ENCODE results near the gene PCGF2. TPM values are rescaled to one million over a fixed set of nuclear protein-coding genes. Genes with fewer than 3 reads are reported as not detected.

The PCGF2 gene
- polyA plus RNA-seq, 1 donor = 27.7 TPM

- Histone ChIP-seq H3K27ac (ENCODE audit: low read length) (no peak overlapping the region), H3K9me3 (ENCODE audit: control insufficient read depth, low read depth, low read length) (no peaks in the 10 kb centered on the region), H3K4me1 (ENCODE audit: control insufficient read depth, insufficient read depth, low read length) (peaks cover 15% of the 10 kb centered on the region), H3K36me3 (ENCODE audit: control insufficient read depth, insufficient read depth, low read length) (peaks cover 88% of the 10 kb centered on the region), H3K4me3 (ENCODE audit: low read length) (no peak overlapping the region), H3K27me3 (ENCODE audit: control insufficient read depth, insufficient read depth, low read length) (no peaks in the 10 kb centered on the region)
- no CpG with 5 or more reads among the region's 12 CpGs for WGBS (ENCODE audit: insufficient coverage, low lambda C conversion rate)
- DNase-seq = no peak
Observed at GRCh38 chr17:38717139-38717745, 30.9 kb downstream of the PCGF2 start.

DNA sequence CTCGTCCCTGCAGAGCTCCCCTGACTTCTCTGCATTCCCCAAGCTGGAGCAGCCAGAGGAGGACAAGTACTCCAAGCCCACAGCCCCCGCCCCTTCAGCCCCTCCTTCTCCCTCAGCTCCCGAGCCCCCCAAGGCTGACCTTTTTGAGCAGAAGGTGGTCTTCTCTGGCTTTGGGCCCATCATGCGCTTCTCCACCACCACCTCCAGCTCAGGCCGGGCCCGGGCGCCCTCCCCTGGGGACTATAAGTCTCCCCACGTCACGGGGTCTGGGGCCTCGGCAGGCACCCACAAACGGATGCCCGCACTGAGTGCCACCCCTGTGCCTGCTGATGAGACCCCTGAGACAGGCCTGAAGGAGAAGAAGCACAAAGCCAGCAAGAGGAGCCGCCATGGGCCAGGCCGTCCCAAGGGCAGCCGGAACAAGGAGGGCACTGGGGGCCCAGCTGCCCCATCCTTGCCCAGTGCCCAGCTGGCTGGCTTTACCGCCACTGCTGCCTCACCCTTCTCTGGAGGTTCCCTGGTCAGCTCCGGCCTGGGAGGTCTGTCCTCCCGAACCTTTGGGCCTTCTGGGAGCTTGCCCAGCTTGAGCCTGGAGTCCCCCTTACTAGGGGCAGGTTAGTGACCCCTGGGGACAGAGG is 31.6 kb downstream of the PCGF2 start:
- Histone ChIP-seq H3K4me3 (ENCODE audit: low read length) (no peak overlapping the region), H3K9me3 (ENCODE audit: control insufficient read depth, low read depth, low read length) (no peaks in the 10 kb centered on the region), H3K4me1 (ENCODE audit: control insufficient read depth, insufficient read depth, low read length) (peaks cover 15% of the 10 kb centered on the region), H3K27me3 (ENCODE audit: control insufficient read depth, insufficient read depth, low read length) (no peaks in the 10 kb centered on the region), H3K27ac (ENCODE audit: low read length) (no peak overlapping the region), H3K36me3 (ENCODE audit: control insufficient read depth, insufficient read depth, low read length) (peaks cover 90% of the 10 kb centered on the region)
- no peak for DNase-seq
- WGBS (ENCODE audit: insufficient coverage, low lambda C conversion rate) = no CpG with 5 or more reads among the region's 18 CpGs

GRCh38 chr17:38715216-38715943 is 32.8 kb downstream of the PCGF2 start:
- no peaks in the 10 kb centered on the region for H3K9me3 ChIP-seq (ENCODE audit: control insufficient read depth, low read depth, low read length)
- H3K4me1 ChIP-seq (ENCODE audit: control insufficient read depth, insufficient read depth, low read length) = peaks cover 15% of the 10 kb centered on the region
- no peaks in the 10 kb centered on the region for H3K27me3 ChIP-seq (ENCODE audit: control insufficient read depth, insufficient read depth, low read length)
- H3K36me3 ChIP-seq (ENCODE audit: control insufficient read depth, insufficient read depth, low read length) = peaks cover 88% of the 10 kb centered on the region
- no peak overlapping the region for H3K27ac ChIP-seq (ENCODE audit: low read length)
- H3K4me3 ChIP-seq (ENCODE audit: low read length) = no peak overlapping the region
- DNase-seq = no peak
- no CpG with 5 or more reads among the region's 9 CpGs for WGBS (ENCODE audit: insufficient coverage, low lambda C conversion rate)

DNA sequence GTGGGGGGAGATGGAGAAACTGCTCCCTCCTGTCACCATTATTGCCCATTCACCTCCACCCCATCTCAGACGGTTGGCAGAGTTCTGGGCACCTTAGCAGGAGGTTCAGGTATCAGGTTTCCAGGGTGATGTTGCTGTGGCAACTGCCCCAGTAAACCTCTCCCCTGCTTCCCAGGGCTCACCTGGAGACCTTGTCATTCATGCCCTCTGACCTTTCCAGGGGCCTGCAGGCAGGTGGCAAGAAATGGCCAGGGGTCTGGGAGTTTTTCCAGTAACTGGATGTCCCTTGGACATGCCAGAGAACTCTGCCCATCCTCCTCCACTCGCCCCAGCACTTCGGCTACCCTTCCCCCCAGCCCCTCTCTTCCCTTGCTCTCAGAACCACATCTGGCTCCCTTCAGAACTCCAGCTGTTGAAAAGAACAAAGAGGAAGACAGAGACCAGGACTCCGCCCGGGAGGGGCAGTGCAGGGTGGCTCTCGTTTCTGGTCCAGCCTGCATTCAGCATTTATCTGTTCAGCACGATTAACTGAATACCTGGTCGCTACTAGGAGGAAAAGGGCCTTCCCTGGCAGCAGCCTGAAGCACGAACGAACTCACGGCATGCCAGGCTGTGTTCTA is 34.6 kb downstream of the PCGF2 start:
- no peak overlapping the region for H3K27ac ChIP-seq (ENCODE audit: low read length)
- peaks cover 3% of the 10 kb centered on the region for H3K4me1 ChIP-seq (ENCODE audit: control insufficient read depth, insufficient read depth, low read length)
- no peak overlapping the region for H3K4me3 ChIP-seq (ENCODE audit: low read length)
- WGBS (ENCODE audit: insufficient coverage, low lambda C conversion rate) = no CpG with 5 or more reads among the region's 11 CpGs
- no peak for DNase-seq
- peaks cover 92% of the 10 kb centered on the region for H3K36me3 ChIP-seq (ENCODE audit: control insufficient read depth, insufficient read depth, low read length)
- H3K27me3 ChIP-seq (ENCODE audit: control insufficient read depth, insufficient read depth, low read length) = no peaks in the 10 kb centered on the region
- H3K9me3 ChIP-seq (ENCODE audit: control insufficient read depth, low read depth, low read length) = no peaks in the 10 kb centered on the region

- Histone ChIP-seq H3K4me1 (ENCODE audit: control insufficient read depth, insufficient read depth, low read length) (no peaks in the 10 kb centered on the region), H3K4me3 (ENCODE audit: low read length) (no peak overlapping the region), H3K36me3 (ENCODE audit: control insufficient read depth, insufficient read depth, low read length) (peaks cover 91% of the 10 kb centered on the region), H3K27ac (ENCODE audit: low read length) (no peak overlapping the region), H3K27me3 (ENCODE audit: control insufficient read depth, insufficient read depth, low read length) (no peaks in the 10 kb centered on the region), H3K9me3 (ENCODE audit: control insufficient read depth, low read depth, low read length) (no peaks in the 10 kb centered on the region)
- no peak for DNase-seq
- WGBS (ENCODE audit: insufficient coverage, low lambda C conversion rate) = no CpG with 5 or more reads among the region's 10 CpGs
Observed at GRCh38 chr17:38712593-38712992, 35.5 kb downstream of the PCGF2 start.

DNA sequence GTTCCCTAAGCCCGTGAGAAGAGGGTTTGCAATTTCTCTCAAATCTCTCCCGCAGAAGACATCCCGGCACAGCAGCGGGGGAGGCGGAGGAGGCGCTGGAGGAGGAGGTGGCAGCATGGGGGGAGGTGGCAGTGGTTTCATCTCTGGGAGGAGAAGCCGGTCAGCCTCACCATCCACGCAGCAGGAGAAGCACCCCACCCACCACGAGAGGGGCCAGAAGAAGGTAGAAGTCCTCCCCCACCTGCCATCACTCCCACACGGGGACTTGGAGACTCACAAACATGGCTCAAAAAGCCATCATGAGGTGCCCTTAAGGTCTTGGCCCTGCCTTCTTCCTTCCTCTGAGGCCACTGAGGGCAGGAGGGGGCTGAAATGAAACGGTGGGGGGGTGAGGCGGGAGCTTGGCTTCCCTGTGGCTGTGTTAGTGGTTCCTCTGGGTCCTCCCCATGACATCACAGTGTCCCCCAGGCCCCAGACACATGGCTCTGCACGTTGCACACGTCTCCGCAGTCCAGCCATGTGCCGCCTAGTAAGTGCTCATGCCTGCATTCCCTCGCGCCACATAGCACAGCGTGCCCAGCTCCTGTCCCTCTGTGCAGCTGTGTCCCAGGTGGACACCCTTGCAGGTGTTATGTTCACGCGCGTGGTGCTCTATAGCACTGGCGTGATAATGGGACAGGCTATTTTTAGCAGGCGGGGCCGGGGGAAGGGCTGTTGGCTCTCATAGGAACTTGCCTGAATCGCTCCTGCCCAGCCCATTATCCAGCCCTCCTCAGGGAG is 36.2 kb downstream of the PCGF2 start:
- Histone ChIP-seq H3K27me3 (ENCODE audit: control insufficient read depth, insufficient read depth, low read length) (no peaks in the 10 kb centered on the region), H3K4me3 (ENCODE audit: low read length) (no peak overlapping the region), H3K4me1 (ENCODE audit: control insufficient read depth, insufficient read depth, low read length) (no peaks in the 10 kb centered on the region), H3K9me3 (ENCODE audit: control insufficient read depth, low read depth, low read length) (no peaks in the 10 kb centered on the region), H3K36me3 (ENCODE audit: control insufficient read depth, insufficient read depth, low read length) (peaks cover 86% of the 10 kb centered on the region), H3K27ac (ENCODE audit: low read length) (no peak overlapping the region)
- no peak for DNase-seq
- WGBS (ENCODE audit: insufficient coverage, low lambda C conversion rate) = no CpG with 5 or more reads among the region's 26 CpGs

- Histone ChIP-seq H3K4me3 (ENCODE audit: low read length) (no peak overlapping the region), H3K27me3 (ENCODE audit: control insufficient read depth, insufficient read depth, low read length) (no peaks in the 10 kb centered on the region), H3K4me1 (ENCODE audit: control insufficient read depth, insufficient read depth, low read length) (no peaks in the 10 kb centered on the region), H3K27ac (ENCODE audit: low read length) (no peak overlapping the region), H3K9me3 (ENCODE audit: control insufficient read depth, low read depth, low read length) (no peaks in the 10 kb centered on the region), H3K36me3 (ENCODE audit: control insufficient read depth, insufficient read depth, low read length) (peaks cover 76% of the 10 kb centered on the region)
- no peak for DNase-seq
- no CpG with 5 or more reads among the region's 5 CpGs for WGBS (ENCODE audit: insufficient coverage, low lambda C conversion rate)
Observed at GRCh38 chr17:38710985-38711384, 37.2 kb downstream of the PCGF2 start.

DNA sequence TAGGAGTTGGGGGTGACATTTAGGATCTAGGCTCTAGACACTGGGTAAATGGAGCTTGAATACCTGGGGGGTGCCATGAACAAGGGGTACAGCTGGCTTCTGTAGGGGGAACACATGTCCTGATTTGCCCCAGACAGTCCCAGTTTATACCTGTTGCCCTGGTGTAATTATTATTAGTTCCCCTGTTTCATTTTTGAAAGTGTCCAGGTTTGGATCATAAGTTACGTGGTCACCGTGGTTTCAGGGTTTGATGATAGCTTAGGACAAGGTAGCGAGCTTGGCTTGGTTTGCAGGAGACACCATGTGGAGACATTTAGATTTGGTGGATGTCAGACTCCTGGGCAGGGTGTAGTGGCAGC is 37.6 kb downstream of the PCGF2 start:
- no peak for DNase-seq
- H3K27me3 ChIP-seq (ENCODE audit: control insufficient read depth, insufficient read depth, low read length) = no peaks in the 10 kb centered on the region
- no peak overlapping the region for H3K4me3 ChIP-seq (ENCODE audit: low read length)
- no peaks in the 10 kb centered on the region for H3K4me1 ChIP-seq (ENCODE audit: control insufficient read depth, insufficient read depth, low read length)
- no CpG with 5 or more reads among the region's 3 CpGs for WGBS (ENCODE audit: insufficient coverage, low lambda C conversion rate)
- no peaks in the 10 kb centered on the region for H3K9me3 ChIP-seq (ENCODE audit: control insufficient read depth, low read depth, low read length)
- peaks cover 72% of the 10 kb centered on the region for H3K36me3 ChIP-seq (ENCODE audit: control insufficient read depth, insufficient read depth, low read length)
- no peak overlapping the region for H3K27ac ChIP-seq (ENCODE audit: low read length)

- H3K9me3 ChIP-seq (ENCODE audit: control insufficient read depth, low read depth, low read length) = no peaks in the 10 kb centered on the region
- no peak for DNase-seq
- no peaks in the 10 kb centered on the region for H3K4me1 ChIP-seq (ENCODE audit: control insufficient read depth, insufficient read depth, low read length)
- no peaks in the 10 kb centered on the region for H3K27me3 ChIP-seq (ENCODE audit: control insufficient read depth, insufficient read depth, low read length)
- H3K36me3 ChIP-seq (ENCODE audit: control insufficient read depth, insufficient read depth, low read length) = peaks cover 67% of the 10 kb centered on the region
- H3K4me3 ChIP-seq (ENCODE audit: low read length) = no peak overlapping the region
- no peak overlapping the region for H3K27ac ChIP-seq (ENCODE audit: low read length)
- WGBS (ENCODE audit: insufficient coverage, low lambda C conversion rate) = no CpG with 5 or more reads among the region's 13 CpGs
Observed at GRCh38 chr17:38709864-38710603, 38.1 kb downstream of the PCGF2 start.

Measured in large intestine (tissue), 3 donors.